T follicular helper cell (primary cell): ENCODE data around the gene KRTAP4-3.
"Not testable (repeated sequence)": the region's sequence is repeated elsewhere in the genome, so short reads cannot be mapped to it uniquely, and the experiment has no call there.

Source experiments
- DNase-seq: peaks from one replicate; pipeline ENCODE4 v3.0.0-alpha.2; 2020; ENCODE audit warnings: low read depth

Gene KRTAP4-3

DNA sequence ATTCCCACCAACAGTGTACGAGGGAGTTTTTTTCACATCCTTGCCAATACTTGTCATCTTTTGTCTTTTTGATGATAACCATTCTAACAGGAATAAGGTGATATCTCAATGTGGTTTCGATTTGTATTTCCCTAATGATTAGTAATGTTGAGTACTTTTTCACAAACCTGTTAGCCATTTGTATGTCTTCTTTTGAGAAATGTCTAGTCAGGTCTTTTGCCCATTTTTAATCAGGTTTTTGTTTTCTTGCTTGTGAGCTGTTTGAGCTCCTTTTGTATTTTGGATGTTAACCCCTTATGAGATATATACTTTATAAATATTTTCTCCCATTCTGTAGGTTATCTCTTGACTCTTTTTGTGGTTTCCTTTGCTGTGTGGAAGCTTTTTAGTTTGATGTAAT is 16.5 kb downstream of the KRTAP4-3 start:
- DNase-seq = no peak

DNA sequence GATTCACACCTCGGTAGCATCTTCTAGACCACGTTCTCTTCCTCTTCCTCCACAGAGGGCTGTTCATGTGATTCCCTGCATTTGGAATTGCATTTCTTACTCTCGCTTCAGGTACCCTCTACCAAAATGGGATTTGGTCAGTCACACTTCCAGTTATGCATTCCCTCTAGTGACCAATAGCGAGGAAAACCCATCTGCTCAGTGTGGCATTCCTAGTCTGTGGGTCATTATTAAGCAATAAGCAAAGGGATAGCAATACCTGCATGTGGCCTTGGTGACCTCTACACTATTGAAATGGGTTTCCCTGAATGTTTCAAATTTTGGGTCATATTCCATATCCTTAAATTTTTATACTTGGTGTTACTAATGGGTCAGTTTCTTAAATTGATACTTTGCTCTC is 18.0 kb downstream of the KRTAP4-3 start:
- no peak for DNase-seq

DNA sequence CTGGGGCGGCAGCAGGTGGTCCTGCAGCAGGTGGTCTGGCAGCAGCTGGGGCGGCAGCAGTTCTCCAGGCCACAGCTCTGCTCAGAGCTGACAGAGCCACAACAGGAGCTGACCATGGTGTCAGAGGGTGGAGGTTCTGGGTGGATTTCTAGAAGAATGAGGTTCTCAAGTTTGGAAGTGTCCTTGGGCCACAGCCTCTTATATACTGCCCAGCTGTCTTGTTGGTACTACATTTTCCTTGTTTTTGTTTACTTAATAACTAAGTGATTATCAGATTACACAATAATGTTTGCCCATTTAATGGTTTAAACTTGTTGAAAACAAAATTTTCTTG is 18.4 kb downstream of the KRTAP4-3 start, which contains the start of gene KRTAP4-5:
Gene KRTAP4-5, minus strand, starts transcription at position 174 of the 334 bp plus-strand sequence. Its CDS starts 58 bp downstream, at position 116.
- DNase-seq = no peak

DNA sequence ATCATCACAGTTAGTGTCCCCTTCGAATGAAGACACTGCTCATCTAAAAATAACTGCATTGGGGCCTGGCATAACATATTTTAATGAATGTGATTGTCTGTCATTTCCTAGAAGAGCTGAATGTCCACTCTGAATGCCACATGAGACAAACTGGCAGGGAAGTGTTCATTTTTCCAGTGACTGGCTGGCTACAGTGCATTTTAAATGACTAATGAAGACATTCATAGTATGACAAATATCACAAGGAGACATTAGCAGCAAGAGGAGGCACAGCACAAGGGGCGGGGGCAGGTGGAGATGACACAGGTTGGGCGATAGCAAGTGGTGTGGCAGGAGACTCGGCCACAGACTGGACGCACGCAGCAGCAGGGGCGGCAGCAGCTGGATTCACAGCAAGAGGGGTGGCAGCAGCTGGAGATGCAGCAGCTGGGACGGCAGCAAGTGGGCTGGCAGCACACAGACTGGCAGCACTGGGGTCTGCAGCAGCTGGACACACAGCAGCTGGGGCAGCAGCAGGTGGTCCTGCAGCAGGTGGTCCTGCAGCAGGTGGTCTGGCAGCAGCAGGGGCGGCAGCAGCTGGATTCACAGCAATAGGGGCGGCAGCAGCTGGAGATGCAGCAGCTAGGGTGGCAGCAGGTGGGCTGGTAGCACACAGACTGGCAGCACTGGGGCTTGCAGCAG is 18.9 kb downstream of the KRTAP4-3 start:
- DNase-seq = not testable (repeated sequence)

DNA sequence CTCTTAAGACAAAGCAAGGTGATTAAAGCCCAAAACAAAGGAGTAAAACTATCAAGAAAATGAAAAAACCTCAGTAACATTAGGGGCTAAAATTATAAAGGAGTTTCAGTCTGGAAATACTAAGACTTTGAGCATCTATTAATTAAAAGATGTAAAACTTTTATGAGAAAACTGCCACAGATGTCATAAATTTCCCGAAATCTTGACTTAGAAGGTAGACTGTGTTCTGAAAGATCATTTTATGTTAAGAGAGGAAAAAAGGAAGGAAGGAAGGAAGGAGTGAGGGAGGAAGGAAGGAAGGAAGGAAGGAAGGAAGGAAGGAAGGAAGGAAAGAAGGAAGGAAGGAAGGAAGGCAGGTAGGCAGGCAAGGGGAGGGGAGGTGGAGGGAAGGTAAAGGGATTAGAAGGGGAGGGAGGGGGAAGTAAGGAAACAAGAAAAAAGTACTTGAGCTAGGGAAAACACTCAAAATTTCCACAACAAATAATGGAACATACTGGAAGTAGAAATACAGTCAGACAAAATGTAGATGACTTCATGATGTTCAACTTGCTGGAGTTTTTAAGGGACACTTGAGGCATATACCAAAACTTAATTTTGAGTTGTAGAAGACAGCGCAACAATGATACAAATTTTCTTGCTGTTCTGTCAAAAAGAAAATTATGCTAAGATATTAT is 20.4 kb downstream of the KRTAP4-3 start:
- DNase-seq = no peak

- DNase-seq = no peak
Measured at GRCh38 chr17:41145261-41145660, 22.8 kb downstream of the KRTAP4-3 start.

DNA sequence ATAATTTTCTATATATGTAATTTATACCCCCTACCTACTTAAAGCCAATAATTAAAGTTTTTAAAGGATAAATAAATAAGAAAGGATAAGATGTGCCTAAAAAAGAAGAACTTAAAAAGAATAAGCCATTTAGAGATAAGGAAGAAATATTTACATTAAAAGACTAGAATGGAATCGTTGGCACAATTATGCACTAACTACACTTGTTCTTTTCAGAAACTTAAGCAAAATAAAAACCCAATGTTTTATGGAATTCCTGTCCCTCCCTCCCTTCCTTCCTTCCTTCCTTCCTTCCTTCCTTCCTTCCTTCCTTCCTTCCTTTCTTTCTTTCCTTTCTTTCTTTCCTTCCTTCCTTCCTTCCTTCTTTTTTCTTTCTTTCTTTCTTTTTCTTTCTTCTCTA is 23.2 kb downstream of the KRTAP4-3 start:
- DNase-seq = no peak

GRCh38 chr17:41141361-41141760 is 26.7 kb downstream of the KRTAP4-3 start:
- DNase-seq = no peak

- DNase-seq = no peak
Measured at GRCh38 chr17:41140360-41141131, 27.5 kb downstream of the KRTAP4-3 start, which contains the start of gene KRTAP4-6. KRTAP4-6 (minus strand) TSS chr17:41140544; CDS start chr17:41140487, 57 bp downstream.

DNA sequence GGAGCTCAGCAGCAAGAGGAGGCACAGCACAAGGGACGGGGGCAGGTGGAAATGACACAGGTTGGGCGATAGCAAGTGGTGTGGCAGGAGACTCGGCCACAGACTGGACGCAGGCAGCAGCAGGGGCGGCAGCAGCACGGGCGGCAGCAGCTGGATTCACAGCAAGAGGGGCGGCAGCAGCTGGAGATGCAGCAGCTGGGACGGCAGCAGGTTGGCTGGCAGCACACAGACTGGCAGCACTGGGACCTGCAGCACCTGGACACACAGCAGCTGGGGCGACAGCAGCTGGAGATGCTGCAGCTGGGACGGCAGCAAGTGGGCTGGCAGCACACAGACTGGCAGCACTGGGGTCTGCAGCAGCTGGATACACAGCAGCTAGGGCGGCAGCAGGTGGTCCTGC is 28.2 kb downstream of the KRTAP4-3 start:
- DNase-seq = not testable (repeated sequence)

DNA sequence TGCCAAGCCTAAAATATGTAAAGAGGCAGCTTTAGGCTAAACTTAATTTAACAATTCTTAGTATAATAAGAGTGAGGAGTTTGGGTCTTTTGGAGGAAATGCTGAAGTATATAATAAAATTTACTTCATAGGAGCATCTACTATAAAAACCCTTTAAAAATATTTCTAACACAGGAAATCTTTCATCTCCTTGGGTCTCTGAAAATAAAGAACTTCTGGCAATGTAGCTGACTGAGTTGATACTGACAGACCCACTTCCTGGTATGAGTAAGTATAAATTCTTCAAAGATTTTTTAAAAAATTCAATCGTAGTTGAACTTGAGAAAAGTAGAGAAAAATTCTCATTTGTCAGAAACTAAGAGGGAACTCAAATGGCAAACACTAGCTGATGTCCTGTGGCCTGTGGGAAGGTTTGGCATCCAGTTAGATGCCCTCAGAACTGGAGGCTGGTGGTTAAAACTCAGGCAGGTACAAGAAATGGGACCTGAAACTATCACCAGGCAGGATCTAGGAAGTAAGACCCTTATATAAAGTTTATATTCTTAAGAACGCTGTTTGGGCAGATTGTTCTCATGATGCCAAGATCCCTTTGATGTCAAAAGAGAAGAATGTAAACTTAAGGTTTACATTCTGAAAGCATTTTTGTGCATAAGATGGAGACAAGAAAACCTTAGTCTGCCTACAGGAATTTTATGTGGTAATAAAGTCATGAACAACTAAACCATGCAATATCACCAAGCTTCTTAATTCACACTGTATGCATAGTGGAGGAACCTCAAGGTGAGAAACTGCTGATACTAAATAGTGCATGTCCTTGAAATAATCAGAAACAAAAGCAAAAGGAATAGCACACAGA is 33.9 kb downstream of the KRTAP4-3 start:
- no peak for DNase-seq

DNA sequence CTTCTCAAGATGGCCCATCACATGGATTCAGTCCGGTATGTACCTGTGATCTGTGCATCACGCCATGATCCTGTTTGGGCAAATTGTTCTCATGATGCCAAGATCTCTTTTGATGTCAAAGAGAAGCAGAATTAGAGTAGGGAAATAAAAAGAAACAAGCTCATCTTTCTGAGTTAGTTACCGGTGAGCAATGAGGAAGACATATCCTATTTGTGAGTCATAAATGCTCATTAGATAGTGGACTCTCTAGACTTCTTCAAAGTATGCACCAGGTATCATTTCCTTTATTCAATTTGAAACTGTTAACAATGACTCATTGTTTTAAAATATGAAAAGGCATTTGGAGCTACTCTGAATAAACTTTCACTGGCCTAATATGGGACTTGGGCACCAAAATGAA is 36.0 kb downstream of the KRTAP4-3 start:
- no peak for DNase-seq

- no peak for DNase-seq
Measured at GRCh38 chr17:41127371-41127770, 40.6 kb downstream of the KRTAP4-3 start.

DNA sequence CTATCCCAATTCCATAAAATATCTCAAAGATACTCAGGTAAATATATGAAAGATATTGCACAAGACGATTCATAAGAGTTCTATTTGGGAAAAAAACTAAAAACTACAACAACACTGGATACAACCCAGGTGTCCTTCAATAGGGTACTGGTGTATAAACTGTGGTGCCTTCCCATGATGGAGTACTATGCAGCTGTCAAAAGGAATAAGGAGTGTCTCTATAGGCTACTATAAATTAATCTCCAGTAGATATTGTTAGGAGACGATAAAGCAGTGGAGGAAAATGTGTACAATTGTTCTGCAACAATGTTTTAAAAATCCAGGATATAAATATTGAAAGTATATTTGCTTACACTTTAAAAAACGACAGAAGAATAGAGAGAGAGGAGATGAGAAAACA is 41.6 kb downstream of the KRTAP4-3 start:
- DNase-seq = no peak

DNA sequence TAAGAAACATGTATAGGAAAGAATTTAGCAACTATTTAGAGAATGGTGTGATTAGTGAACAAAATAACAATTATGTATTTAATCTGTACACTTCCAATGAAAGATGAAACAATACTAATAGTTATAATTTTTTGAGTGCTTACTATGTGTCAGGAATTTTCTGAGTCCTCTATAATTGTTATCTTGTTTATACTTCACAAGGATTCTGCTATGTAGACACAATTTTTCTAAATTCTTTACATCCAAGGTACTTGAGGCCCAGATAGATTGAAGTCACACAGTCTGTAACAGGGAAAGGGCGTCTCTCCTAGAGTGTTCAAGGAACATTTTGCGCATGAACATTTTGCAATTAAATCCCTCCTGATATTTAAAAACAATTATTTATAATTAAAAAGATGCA is 43.0 kb downstream of the KRTAP4-3 start:
- DNase-seq = no peak

GRCh38 chr17:41123991-41124371 is 44.0 kb downstream of the KRTAP4-3 start, which contains the start of gene KRTAP4-12:
KRTAP4-12 (minus strand) TSS chr17:41124182; CDS start chr17:41124122, 60 bp downstream.
- DNase-seq = not testable (repeated sequence)

DNA sequence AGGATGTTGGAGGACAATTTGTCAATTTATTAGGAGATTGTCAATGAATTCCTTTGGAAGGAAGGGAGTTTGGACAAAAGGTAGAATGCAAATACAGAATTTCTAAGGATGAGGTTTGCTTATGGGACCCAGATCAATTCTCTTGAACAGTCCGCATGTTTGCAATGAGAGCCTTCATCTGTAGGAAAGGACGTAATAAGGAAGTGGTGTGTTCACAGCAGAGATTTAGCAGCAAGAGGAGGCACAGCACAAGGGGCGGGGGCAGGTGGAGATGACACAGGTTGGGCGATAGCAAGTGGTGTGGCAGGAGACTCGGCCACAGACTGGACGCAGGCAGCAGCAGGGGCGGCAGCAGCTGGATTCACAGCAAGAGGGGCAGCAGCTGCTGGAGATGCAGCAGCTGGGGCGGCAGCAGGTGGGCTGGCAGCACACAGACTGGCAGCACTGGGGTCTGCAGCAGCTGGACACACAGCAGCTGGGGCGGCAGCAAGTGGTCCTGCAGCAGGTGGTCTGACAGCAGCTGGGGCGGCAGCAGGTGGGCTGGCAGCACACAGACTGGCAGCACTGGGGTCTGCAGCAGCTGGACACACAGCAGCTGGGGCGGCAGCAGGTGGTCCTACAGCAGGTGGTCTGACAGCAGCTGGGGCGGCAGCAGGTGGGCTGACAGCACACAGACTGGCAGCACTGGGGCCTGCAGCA is 44.6 kb downstream of the KRTAP4-3 start:
- not testable (repeated sequence) for DNase-seq

DNA sequence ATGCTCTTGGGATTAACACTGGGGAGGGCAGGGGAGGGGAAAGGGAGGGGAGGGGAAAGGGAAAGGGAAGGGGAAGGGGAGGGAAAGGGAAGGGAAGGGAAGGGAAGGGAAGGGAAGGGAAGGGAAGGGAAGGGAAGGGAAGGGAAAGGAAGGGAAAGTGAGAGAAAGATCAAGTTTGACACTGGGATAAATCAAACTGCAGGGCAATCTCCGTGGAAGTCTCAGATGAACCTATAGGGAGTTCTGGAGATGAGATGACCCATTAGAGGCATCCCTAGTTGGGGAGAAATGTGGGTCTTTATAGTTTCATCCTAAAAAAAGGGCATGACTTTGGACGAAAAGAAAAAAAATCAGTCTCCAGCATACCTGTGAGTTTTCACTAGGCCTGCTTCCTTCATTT is 46.3 kb downstream of the KRTAP4-3 start:
- DNase-seq = no peak

- DNase-seq = not testable (repeated sequence)
Measured at GRCh38 chr17:41119696-41120690, 48.0 kb downstream of the KRTAP4-3 start.

DNA sequence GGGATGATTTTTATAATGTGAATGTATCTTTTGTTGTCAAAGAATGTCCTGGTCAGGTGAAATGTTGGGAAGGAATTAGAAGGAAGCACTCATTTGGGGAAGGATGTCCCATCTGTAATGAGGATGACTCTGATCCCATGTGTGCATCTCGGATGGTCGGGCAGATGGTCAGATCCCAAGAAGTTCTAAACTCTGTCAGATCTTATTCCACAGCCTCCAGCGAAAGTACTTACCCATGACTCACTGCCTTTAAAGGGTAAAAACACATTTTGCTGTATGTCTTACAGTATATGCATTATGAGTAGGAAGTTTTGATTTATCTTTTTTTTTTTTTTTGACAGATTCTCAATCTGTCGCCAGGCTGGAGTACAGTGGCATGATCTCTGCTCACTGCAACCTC is 49.3 kb downstream of the KRTAP4-3 start:
- DNase-seq = no peak
